Activated CD4-positive, alpha-beta T cell treated with anti-CD3 and anti-CD28 coated beads for 4 hours (primary cell): Measurements from ENCODE around the gene ADAMTS17.
"Not testable (repeated sequence)": the region's sequence is repeated elsewhere in the genome, so short reads cannot be mapped to it uniquely, and the experiment has no call there.

Source experiments
- DNase-seq, 2 donors: peaks; one replicate each; pipeline ENCODE4 v3.0.0-alpha.2; 2020

Gene ADAMTS17

GRCh38 chr15:99983171-99983885, 358.4 kb downstream of the ADAMTS17 start:
- DNase-seq: no peak

- DNase-seq: no peak
These were observed 359.1 kb downstream of the ADAMTS17 start for GRCh38 chr15:99982662-99983061.

- no peak for DNase-seq
These were observed 359.7 kb downstream of the ADAMTS17 start for GRCh38 chr15:99981839-99982658.

GRCh38 chr15:99981191-99981647, 360.6 kb downstream of the ADAMTS17 start:
- no peak for DNase-seq

GRCh38 chr15:99980752-99981151, 361.0 kb downstream of the ADAMTS17 start:
- no peak for DNase-seq

GRCh38 chr15:99979886-99980285, 361.9 kb downstream of the ADAMTS17 start:
- DNase-seq: not testable (repeated sequence)

GRCh38 chr15:99979371-99979770, 362.4 kb downstream of the ADAMTS17 start:
- no peak for DNase-seq

- DNase-seq: no peak
These were observed 363.3 kb downstream of the ADAMTS17 start for GRCh38 chr15:99978426-99978825.

- DNase-seq: no peak
These were observed 363.8 kb downstream of the ADAMTS17 start for GRCh38 chr15:99977929-99978328.

- DNase-seq: no peak
These were observed 364.9 kb downstream of the ADAMTS17 start for GRCh38 chr15:99976811-99977271.

GRCh38 chr15:99976000-99976399, 365.8 kb downstream of the ADAMTS17 start:
- DNase-seq: no peak

GRCh38 chr15:99974246-99974645, 367.5 kb downstream of the ADAMTS17 start:
- DNase-seq: no peak

- no peak for DNase-seq
These were observed 368.4 kb downstream of the ADAMTS17 start for GRCh38 chr15:99973351-99973750.

GRCh38 chr15:99970891-99971430, 370.8 kb downstream of the ADAMTS17 start:
- DNase-seq: no peak

- no peak for DNase-seq
These were observed 372.4 kb downstream of the ADAMTS17 start for GRCh38 chr15:99969261-99969920.

- no peak for DNase-seq
These were observed 373.9 kb downstream of the ADAMTS17 start for GRCh38 chr15:99967841-99968371.

- no peak for DNase-seq
These were observed 375.0 kb downstream of the ADAMTS17 start for GRCh38 chr15:99966815-99967214.

GRCh38 chr15:99965376-99965775, 376.4 kb downstream of the ADAMTS17 start:
- DNase-seq: no peak

- no peak for DNase-seq
These were observed 377.8 kb downstream of the ADAMTS17 start for GRCh38 chr15:99963976-99964375.

GRCh38 chr15:99963096-99963825, 378.5 kb downstream of the ADAMTS17 start:
- no peak for DNase-seq

GRCh38 chr15:99962006-99962561, 379.7 kb downstream of the ADAMTS17 start:
- no peak for DNase-seq

GRCh38 chr15:99961011-99961441, 380.7 kb downstream of the ADAMTS17 start:
- DNase-seq: no peak
